Urinary bladder (tissue), 4 donors: Measurements from ENCODE around the gene CSNK1G1. TPM values are rescaled to one million over a fixed set of nuclear protein-coding genes. Genes with fewer than 3 reads are reported as not detected.
"Not testable (repeated sequence)": the region's sequence is repeated elsewhere in the genome, so short reads cannot be mapped to it uniquely, and the experiment has no call there.

Experiments used
- DNase-seq: peaks from one replicate; pipeline ENCODE4 v3.0.0-alpha.2; 2015; ENCODE audit errors: extremely low spot score
- H3K27ac ChIP-seq: one replicate; pipeline ENCODE4 v1.5.1; 2013; ENCODE audit warnings: low read depth, mild to moderate bottlenecking, moderate library complexity
- H3K36me3 ChIP-seq: one replicate; pipeline ENCODE4 v1.6.1; 2013; ENCODE audit warnings: mild to moderate bottlenecking, moderate library complexity; ENCODE audit not compliant: insufficient read depth
- H3K4me1 ChIP-seq: one replicate; pipeline ENCODE4 v1.6.1; 2013; ENCODE audit warnings: mild to moderate bottlenecking, moderate library complexity; ENCODE audit not compliant: insufficient read depth
- H3K4me3 ChIP-seq: one replicate; pipeline ENCODE4 v1.5.1; 2013; ENCODE audit warnings: low read depth, low read length
- WGBS: extraction: QIAGEN DNeasy Blood & Tissue Kit; methylation state at CpG from one replicate; pipeline ENCODE4 v1.1.7; 2013; 5-methylcytosine and 5-hydroxymethylcytosine counted together
- polyA plus RNA-seq: library from polyadenylated mRNA; stranded (reverse); fragments of 200-250 nt; gene quantifications from one replicate; pipeline ENCODE4 v1.2.3, GENCODE V29; 2013
- total RNA-seq: library from RNA; depleted of rRNA; stranded (reverse); fragments of >200 nt; gene quantifications from one replicate; pipeline ENCODE4 v1.2.3, GENCODE V29; 2014
- donor health status: healthy with polysubstance abuse.
- donor health status: healthy.

The CSNK1G1 gene
- total and polyA plus RNA-seq, 2 donors, result 5.7 to 40.1 TPM

- H3K27ac ChIP-seq, result no peak overlapping the region
- no peaks in the 10 kb centered on the region for H3K4me1 ChIP-seq
- H3K36me3 ChIP-seq, result no peaks in the 10 kb centered on the region
- H3K4me3 ChIP-seq, result no peak overlapping the region
- DNase-seq, result no peak
- WGBS, result 94% methylated on average over 8 of the region's 8 CpGs
These were observed 17.4 kb upstream of the CSNK1G1 start for GRCh38 chr15:64373360-64373759.

- not testable (repeated sequence) for DNase-seq, H3K36me3 ChIP-seq
- 98% methylated on average over 8 of the region's 8 CpGs for WGBS
These were observed 15.4 kb upstream of the CSNK1G1 start for GRCh38 chr15:64371383-64371782.

DNA sequence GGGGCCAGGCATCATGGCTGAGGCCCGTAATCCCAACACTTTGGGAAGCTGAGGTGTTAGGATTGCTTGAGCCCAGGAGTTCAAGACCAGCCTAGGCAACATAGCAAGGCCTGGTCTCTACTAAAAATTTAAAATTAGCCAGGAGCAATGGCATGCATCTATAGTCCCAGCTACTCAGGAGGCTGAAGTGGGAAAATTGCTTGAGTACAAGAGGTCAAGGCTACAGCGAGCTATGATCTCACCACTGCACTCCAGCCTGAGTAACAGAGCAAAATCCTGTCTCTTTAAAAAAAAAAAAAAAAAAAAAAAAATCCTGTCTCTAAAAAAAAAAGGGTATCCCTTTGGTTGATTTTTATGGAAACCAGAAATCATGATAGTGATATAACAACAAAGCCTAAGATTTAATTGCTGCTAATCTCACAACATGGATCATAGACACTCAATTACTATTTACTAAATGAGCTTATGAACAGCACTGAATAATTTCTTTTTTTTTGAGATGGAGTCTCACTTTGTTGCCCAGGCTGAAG is 13.2 kb upstream of the CSNK1G1 start:
- DNase-seq, result no peak
- no peaks in the 10 kb centered on the region for H3K4me1 ChIP-seq
- H3K4me3 ChIP-seq, result no peak overlapping the region

More at GRCh38 chr15:64371383-64371782, 15.4 kb upstream of the CSNK1G1 start:
- not testable (repeated sequence) for H3K4me1 ChIP-seq, H3K27ac ChIP-seq, H3K4me3 ChIP-seq

GRCh38 chr15:64361259-64361658 is 5.3 kb upstream of the CSNK1G1 start:
- Histone ChIP-seq H3K4me3 (no peak overlapping the region), H3K4me1 (no peaks in the 10 kb centered on the region), H3K27ac (no peak overlapping the region), H3K36me3 (no peaks in the 10 kb centered on the region)
- DNase-seq, result no peak
- 96% methylated on average over 4 of the region's 4 CpGs for WGBS

More for the DNA sequence above, 13.2 kb upstream of the CSNK1G1 start:
- Histone ChIP-seq H3K36me3 (no peaks in the 10 kb centered on the region), H3K27ac (no peak overlapping the region)
- 86% methylated on average over 2 of the region's 2 CpGs for WGBS

DNA sequence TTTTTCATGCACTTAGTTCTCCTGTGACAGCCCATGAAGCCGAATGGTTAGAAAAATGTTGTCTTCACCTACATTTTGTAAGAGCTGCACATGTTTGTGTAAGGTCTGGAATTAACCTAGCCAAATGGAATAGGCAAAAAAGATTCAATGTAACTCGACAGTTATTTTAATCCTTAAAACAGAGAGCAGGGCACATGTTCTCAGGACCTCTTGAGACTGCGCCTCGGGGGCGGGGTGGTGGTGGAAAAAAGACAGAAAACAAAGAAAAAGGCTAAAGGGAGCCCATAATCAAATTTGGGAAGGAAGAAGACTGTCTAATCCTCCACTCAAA is 702 bp upstream of the CSNK1G1 start:
- DNase-seq, result no peak
- peak overlapping the region; percentile 97 for H3K4me3 ChIP-seq
- 35% methylated on average over 5 of the region's 5 CpGs for WGBS
- H3K27ac ChIP-seq, result no peak overlapping the region
- H3K4me1 ChIP-seq, result no peaks in the 10 kb centered on the region
- no peaks in the 10 kb centered on the region for H3K36me3 ChIP-seq

DNA sequence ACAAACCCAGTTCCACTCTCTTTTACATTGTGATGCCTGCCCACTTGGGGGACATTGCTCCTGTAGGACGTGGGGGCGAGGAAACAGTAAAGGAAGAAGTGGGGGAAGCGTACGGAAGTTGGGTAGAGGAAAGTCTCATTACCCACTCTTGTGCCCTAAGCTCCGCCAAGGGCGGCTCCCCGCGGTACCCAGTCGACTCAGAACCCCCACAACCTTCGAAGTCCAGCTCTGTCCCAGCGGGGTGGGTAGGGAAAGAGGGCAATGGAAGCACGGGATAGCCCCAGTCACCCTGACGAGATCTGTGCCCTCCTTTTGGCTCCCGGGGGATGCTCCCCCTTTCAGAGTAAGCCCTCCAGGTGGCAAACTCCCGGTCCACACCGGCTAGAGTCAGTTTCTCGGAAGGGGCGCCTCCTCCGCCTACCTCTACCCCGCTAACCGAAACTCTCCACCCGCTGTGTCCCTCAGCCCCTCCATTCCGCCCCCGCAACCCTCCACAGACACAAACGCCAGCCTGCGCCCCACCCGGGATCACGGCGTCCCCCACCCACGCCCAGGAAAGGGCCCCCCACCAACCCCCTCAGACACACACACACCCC is 527 bp downstream of the CSNK1G1 start:
- DNase-seq, result no peak
- H3K4me3 ChIP-seq, result peak overlapping the region; percentile 97
- WGBS, result under 1% methylated on average over 30 of the region's 30 CpGs
- no peaks in the 10 kb centered on the region for H3K36me3 ChIP-seq
- peak overlapping the region; percentile 90 for H3K27ac ChIP-seq
- no peaks in the 10 kb centered on the region for H3K4me1 ChIP-seq

DNA sequence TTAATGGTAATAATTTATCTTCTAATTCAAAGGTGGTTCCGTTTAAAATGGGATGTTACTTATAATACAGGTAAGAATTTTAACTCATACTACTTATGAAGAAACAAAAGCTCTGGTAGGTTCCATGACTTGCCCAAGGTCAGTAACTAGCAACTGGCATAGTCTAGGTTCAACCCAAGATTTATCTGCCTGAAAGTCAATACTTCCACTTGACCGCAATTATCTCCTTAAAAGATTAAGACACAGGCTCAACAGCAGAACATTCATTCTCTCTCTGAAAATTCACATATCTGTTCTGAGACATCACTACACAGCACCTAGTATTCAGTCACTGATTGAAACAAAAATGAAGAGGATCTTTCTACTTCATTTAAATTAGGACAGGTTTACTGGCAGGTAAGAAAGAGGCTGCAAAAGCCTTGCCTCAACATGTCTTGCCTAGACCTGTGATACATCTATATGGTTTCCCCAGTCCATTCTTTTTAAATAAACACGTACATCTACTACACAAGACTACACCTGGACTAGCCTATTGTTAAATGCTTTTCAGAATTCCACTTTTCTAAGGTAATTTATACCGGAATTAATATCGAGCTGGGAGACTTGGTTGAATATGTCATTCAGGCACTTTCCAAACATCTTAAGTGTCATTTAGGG is 1.2 kb downstream of the CSNK1G1 start:
- Histone ChIP-seq H3K4me3 (peak overlapping the region; percentile 97), H3K4me1 (no peaks in the 10 kb centered on the region), H3K36me3 (no peaks in the 10 kb centered on the region), H3K27ac (no peak overlapping the region)
- 26% methylated on average over 5 of the region's 5 CpGs for WGBS
- DNase-seq, result no peak

GRCh38 chr15:64351265-64351664 is 4.7 kb downstream of the CSNK1G1 start:
- H3K4me1 ChIP-seq, result no peaks in the 10 kb centered on the region
- DNase-seq, result no peak
- 75% methylated on average over 7 of the region's 7 CpGs for WGBS
- H3K27ac ChIP-seq, result no peak overlapping the region
- no peak overlapping the region for H3K4me3 ChIP-seq
- H3K36me3 ChIP-seq, result no peaks in the 10 kb centered on the region

- no peak overlapping the region for H3K27ac ChIP-seq
- no peaks in the 10 kb centered on the region for H3K36me3 ChIP-seq
- WGBS, result 93% methylated on average over 2 of the region's 2 CpGs
These were observed 6.6 kb downstream of the CSNK1G1 start for GRCh38 chr15:64349375-64349774.

DNA sequence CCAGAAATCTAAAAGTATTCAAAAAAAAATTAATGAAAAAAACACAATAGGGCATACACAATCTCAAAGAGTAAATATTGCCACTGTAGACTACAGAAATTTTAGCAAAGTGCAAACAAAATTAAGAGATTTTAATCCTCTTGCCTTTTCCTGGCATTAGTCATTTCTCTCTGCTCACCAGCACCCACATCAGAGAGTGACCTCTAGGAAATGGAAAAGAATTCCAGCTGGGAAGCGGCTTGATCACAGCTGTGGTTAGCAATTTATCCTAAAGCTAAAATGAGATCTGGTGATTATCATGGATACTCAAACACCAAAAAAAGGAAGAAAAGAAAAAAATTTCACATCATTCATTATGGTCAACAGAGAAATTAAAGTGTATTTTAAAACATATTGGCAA is 7.5 kb downstream of the CSNK1G1 start:
- H3K4me1 ChIP-seq, result no peaks in the 10 kb centered on the region
- H3K4me3 ChIP-seq, result no peak overlapping the region
- WGBS, result 80% methylated on average over 1 of the region's 1 CpG
- no peak overlapping the region for H3K27ac ChIP-seq
- no peaks in the 10 kb centered on the region for H3K36me3 ChIP-seq
- DNase-seq, result no peak

More at GRCh38 chr15:64349375-64349774, 6.6 kb downstream of the CSNK1G1 start:
- H3K4me3 ChIP-seq, result no peak overlapping the region
- no peaks in the 10 kb centered on the region for H3K4me1 ChIP-seq
- DNase-seq, result no peak

DNA sequence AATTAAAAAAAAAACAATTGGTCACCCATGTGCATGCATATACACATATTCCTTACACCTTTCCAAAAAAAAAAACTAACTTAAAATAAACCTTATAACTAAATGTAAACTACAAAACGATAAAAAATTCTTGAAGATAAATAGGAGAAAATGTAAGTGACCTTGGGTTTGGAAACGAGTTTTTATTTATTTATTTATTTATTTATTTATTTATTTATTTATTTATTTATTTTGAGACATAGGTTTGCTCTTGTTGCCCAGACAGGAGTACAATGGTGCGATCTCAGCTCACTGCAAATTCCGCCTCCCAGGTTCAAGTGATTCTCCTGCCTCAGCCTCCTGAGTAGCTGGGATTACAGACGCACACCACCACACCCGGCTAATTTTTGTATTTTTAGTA is 9.7 kb downstream of the CSNK1G1 start:
- not testable (repeated sequence) for DNase-seq, H3K4me1 ChIP-seq, H3K36me3 ChIP-seq, H3K4me3 ChIP-seq, H3K27ac ChIP-seq
- 93% methylated on average over 6 of the region's 6 CpGs for WGBS

DNA sequence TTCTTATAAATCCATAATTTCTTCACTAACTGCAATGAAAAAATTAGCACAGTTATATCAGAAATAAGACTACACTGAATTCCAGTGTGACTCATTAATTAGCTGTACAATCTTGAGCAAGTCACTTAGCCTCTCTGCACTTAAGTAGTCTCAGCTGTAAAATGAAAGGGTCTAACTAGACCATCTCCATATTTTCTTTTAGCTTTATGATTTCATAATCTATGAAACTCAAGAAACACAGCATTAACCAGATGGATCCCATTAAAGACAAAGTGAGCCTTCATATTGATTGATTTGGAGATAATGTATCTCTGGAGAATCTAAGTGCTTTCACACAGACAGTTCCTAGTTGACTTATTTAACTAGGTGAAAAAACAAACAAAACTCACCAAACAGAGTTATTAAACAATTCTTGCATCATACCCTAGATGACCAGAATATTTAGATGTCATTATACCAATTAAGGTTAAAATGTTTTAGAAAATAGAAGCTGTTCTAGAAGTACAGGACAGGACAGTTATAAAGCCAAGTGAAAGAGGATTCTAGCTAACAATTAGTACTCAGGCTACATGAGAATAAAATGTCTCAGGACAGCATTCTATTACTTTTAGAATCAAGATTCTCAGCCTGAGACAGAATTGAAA is 11.2 kb downstream of the CSNK1G1 start:
- no peak overlapping the region for H3K27ac ChIP-seq
- no peaks in the 10 kb centered on the region for H3K4me1 ChIP-seq
- H3K36me3 ChIP-seq, result no peaks in the 10 kb centered on the region
- no peak for DNase-seq
- H3K4me3 ChIP-seq, result no peak overlapping the region

GRCh38 chr15:64343841-64344240 is 12.1 kb downstream of the CSNK1G1 start:
- no peak overlapping the region for H3K4me3 ChIP-seq
- 69% methylated on average over 2 of the region's 2 CpGs for WGBS
- H3K36me3 ChIP-seq, result no peaks in the 10 kb centered on the region
- peaks cover 1% of the 10 kb centered on the region for H3K4me1 ChIP-seq
- no peak overlapping the region for H3K27ac ChIP-seq
- no peak for DNase-seq

- peaks cover 1% of the 10 kb centered on the region for H3K4me1 ChIP-seq
- H3K27ac ChIP-seq, result no peak overlapping the region
- no peak overlapping the region for H3K4me3 ChIP-seq
- no peak for DNase-seq
- no peaks in the 10 kb centered on the region for H3K36me3 ChIP-seq
These were observed 12.8 kb downstream of the CSNK1G1 start for GRCh38 chr15:64343222-64343621.
